ENCODE data around the gene NUP85.

NUP85 gene

DNA sequence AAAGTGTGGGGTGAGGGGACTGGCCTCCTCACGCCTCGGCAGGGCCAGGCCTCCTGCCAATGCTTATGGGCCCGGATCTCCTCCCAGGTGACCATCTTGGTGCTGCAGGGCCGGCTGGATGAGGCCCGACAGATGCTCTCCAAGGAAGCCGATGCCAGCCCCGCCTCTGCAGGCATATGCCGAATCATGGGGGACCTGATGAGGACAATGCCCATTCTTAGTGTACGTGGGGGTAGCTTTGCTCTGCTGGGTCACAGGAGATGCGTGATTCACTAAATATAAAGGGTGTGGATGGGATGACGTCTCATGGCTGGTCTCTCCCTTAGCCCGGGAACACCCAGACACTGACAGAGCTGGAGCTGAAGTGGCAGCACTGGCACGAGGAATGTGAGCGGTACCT is 19.5 kb downstream of the NUP85 start:
- Histone ChIP-seq H3K9me3 (no peaks in the 10 kb centered on the region), H3K27me3 (ENCODE audit: low read depth) (no peaks in the 10 kb centered on the region), H3K36me3 (replicated peaks) (peaks cover 67% of the 10 kb centered on the region), H3K4me3 (no peak overlapping the region), H3K4me1 (no peaks in the 10 kb centered on the region)
- no peak for DNase-seq (ENCODE audit: low spot score in 2 of 2)
- in situ Hi-C loops (cut with MboI; ENCODE audit: low sequenced_read_pairs): no loop called here

DNA sequence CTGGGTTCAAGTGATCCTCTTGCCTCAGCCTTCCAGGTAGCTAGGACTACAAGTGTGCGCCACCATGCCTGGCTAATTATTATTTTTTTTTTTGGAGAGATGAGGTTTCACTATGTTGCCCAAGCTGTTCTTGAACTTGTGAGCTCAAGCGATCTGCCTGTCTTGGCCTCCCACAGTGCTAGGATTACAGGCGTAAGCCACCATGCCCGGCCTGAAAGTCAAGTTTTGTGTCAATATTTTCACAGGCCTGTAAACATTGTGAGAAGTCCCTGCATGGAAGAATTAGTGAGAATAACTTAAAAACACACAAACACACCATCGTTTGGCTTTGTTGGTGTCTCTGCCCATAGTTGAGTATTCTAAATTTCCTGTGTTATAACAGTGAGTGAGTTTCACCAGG is 22.2 kb downstream of the NUP85 start:
- Histone ChIP-seq H3K9me3 (no peaks in the 10 kb centered on the region), H3K36me3 (replicated peaks) (peaks cover 76% of the 10 kb centered on the region), H3K4me1 (no peaks in the 10 kb centered on the region), H3K27me3 (ENCODE audit: low read depth) (no peaks in the 10 kb centered on the region), H3K4me3 (no peak overlapping the region)
- no peak for DNase-seq (ENCODE audit: low spot score in 2 of 2)
- in situ Hi-C loops (cut with MboI; ENCODE audit: low sequenced_read_pairs): no loop called here

DNA sequence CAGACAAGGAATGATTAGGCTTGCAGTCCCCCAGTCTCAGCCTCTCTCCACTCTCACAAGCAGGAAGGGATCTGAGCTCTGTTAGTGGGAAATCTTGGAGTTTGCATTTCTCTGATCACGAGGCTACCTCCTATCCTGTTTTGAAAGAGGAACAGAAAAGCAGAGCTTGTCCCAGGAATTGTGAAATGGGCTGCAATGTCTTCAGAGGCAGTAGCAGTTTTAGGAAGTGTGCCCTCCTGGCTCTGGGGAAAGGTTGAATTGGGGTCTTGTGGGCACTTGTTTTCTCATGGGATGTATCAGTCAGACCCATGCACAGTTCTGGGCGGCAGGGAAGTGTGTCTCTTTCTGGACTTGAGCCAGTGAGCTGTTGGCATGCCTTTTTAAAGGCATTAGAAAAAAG is 22.8 kb downstream of the NUP85 start:
- Histone ChIP-seq H3K9me3 (no peaks in the 10 kb centered on the region), H3K27me3 (ENCODE audit: low read depth) (no peaks in the 10 kb centered on the region), H3K4me3 (no peak overlapping the region), H3K36me3 (replicated peaks) (peaks cover 81% of the 10 kb centered on the region), H3K4me1 (no peaks in the 10 kb centered on the region)
- in situ Hi-C loops (cut with MboI; ENCODE audit: low sequenced_read_pairs): no loop called here
- no peak for DNase-seq (ENCODE audit: low spot score in 2 of 2)

DNA sequence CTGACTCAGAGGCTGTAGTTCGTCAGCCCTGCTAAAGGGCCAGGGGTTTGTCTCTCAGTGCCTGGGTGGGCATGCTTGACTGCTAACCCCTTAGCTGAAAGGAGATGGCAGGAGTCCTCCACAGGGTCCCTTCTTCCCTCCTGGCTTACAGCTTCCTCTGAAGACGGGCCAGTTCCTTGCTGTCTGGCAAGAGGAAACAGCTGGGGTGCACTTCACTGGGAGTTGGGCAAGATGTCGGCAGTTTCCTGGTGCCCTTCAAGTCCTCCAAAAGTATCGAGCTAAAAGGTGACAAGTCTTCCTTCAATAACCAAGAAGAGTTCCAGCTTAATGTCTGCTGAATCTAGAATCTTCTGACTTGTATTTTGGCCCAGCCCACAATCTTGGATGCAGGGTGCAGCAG is 23.4 kb downstream of the NUP85 start:
- Histone ChIP-seq H3K27me3 (ENCODE audit: low read depth) (no peaks in the 10 kb centered on the region), H3K4me1 (no peaks in the 10 kb centered on the region), H3K9me3 (no peaks in the 10 kb centered on the region), H3K36me3 (replicated peaks) (peaks cover 81% of the 10 kb centered on the region), H3K4me3 (no peak overlapping the region)
- in situ Hi-C loops (cut with MboI; ENCODE audit: low sequenced_read_pairs): no loop called here
- no peak for DNase-seq (ENCODE audit: low spot score in 2 of 2)

DNA sequence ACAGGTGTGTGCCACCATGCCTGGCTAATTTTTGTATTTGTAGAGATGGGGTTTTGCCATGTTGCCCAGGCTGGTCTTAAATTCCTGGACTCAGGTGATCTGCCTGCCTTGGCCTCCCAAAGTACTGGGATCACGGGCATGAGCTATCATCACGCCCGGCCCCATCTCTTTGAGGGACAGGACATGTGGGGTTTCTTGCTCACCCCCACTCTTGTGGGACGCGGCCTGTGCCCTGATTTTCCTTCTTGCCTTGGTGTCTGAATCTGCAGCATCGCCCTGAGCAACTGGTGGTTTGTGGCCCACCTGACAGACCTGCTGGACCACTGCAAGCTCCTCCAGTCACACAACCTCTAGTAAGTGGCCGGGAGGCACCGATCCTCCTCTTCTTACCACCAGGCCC is 25.6 kb downstream of the NUP85 start:
- no peaks in the 10 kb centered on the region for H3K4me1 ChIP-seq
- DNase-seq (ENCODE audit: low spot score in 2 of 2): no peak
- no peaks in the 10 kb centered on the region for H3K9me3 ChIP-seq
- H3K4me3 ChIP-seq: no peak overlapping the region
- in situ Hi-C loops (cut with MboI; ENCODE audit: low sequenced_read_pairs): no loop called here
- H3K27me3 ChIP-seq (ENCODE audit: low read depth): no peaks in the 10 kb centered on the region
- peaks cover 81% of the 10 kb centered on the region for H3K36me3 ChIP-seq (replicated peaks)

DNA sequence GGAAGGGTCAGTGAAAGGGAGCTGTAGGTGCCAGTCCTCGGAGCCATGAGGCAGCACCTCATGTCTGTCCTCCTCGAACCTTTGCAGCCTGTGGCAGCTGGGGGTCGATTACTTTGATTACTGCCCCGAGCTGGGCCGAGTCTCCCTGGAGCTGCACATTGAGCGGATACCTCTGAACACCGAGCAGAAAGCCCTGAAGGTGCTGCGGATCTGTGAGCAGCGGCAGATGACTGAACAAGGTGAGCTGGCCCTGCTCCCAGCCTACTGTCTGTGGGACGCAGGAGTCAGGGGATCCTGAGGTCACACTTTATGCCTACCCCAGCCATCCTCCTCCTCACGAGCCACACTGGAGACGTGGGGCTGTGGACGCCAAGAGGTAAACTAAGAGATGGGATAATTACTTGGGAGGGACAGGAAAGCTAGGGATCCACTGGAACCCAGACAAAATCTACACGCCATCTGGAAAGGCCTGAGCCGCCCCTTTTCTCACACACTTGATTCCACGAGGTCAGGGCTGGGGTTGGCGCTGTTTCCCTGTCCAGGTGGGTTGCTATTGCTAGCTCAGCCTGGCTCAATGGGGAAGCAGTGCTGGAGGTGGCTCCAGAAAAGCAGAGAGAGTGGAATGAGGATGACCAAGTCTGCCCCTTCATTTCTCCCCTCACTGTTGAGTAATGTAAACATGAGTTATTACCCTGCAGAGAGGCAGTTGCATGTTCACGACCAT is 26.4 kb downstream of the NUP85 start:
- no peaks in the 10 kb centered on the region for H3K9me3 ChIP-seq
- in situ Hi-C loops (cut with MboI; ENCODE audit: low sequenced_read_pairs): no loop called here

DNA sequence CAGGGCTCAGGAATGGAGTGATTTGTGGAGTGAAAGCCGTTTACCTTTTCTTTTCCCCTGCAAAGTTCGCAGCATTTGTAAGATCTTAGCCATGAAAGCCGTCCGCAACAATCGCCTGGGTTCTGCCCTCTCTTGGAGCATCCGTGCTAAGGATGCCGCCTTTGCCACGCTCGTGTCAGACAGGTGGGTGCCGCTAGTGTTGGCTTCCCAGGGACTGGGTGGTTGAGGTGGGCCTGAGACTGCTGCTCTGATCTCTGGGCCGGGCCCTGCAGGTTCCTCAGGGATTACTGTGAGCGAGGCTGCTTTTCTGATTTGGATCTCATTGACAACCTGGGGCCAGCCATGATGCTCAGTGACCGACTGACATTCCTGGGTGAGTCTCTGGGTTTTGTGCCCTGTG is 27.3 kb downstream of the NUP85 start:
- Histone ChIP-seq H3K4me3 (no peak overlapping the region), H3K27me3 (ENCODE audit: low read depth) (no peaks in the 10 kb centered on the region), H3K9me3 (no peaks in the 10 kb centered on the region), H3K36me3 (replicated peaks) (peaks cover 85% of the 10 kb centered on the region), H3K4me1 (no peaks in the 10 kb centered on the region)
- no peak for DNase-seq (ENCODE audit: low spot score in 2 of 2)
- in situ Hi-C loops (cut with MboI; ENCODE audit: low sequenced_read_pairs): no loop called here

More for the DNA sequence above, 26.4 kb downstream of the NUP85 start:
- Histone ChIP-seq H3K27me3 (ENCODE audit: low read depth) (no peaks in the 10 kb centered on the region), H3K4me1 (no peaks in the 10 kb centered on the region), H3K4me3 (no peak overlapping the region), H3K36me3 (replicated peaks) (peaks cover 81% of the 10 kb centered on the region)
- no peak for DNase-seq (ENCODE audit: low spot score in 2 of 2)

DNA sequence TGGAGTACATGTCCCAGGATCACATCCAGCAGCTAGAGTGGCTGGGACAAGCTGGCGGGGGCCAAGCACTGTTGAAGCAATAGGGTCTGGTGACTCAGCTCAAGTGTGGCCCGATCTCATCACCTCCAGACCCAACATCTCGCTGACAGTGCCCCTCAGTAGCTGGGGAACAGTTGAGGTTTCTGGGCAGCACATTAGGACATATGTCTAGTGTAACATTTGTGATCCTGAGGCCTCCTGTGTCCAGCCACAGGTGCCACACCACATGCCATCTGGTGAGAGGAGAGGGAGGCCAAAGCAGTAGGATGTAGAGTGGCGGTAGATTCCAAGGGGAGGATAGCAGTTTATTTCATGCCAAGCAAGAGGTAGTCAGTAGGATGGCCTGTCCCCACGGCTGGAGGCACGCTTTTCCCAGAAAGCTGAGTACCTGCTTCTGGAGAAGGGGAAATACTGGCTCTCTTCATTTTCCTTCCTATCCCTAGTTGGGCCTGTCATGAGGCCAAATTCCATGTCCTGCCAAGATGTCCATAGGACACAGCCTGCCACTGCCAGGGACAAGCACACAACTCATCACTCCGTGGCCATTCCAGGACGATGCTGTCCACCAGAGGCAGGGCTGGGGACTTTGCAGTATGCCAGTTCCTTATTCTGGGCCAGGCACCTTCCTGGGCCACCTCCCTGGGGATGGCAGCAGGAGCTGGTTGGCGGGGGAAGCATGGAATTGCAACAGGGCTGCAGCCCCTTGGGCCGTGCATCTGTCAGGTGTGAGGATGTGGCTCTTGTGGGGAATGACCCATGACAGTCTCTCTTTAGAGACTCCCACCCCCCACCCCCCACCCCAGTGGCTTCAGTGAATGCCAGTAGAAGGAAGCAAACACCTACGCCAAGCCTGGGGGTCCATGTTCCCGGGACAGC is 31.9 kb downstream of the NUP85 start:
- Histone ChIP-seq H3K9me3 (no peaks in the 10 kb centered on the region), H3K4me1 (no peaks in the 10 kb centered on the region), H3K4me3 (no peak overlapping the region), H3K27me3 (ENCODE audit: low read depth) (no peaks in the 10 kb centered on the region), H3K36me3 (replicated peaks) (peaks cover 88% of the 10 kb centered on the region)
- DNase-seq (ENCODE audit: low spot score in 2 of 2): no peak
- in situ Hi-C loops (cut with MboI; ENCODE audit: low sequenced_read_pairs): no loop called here

DNA sequence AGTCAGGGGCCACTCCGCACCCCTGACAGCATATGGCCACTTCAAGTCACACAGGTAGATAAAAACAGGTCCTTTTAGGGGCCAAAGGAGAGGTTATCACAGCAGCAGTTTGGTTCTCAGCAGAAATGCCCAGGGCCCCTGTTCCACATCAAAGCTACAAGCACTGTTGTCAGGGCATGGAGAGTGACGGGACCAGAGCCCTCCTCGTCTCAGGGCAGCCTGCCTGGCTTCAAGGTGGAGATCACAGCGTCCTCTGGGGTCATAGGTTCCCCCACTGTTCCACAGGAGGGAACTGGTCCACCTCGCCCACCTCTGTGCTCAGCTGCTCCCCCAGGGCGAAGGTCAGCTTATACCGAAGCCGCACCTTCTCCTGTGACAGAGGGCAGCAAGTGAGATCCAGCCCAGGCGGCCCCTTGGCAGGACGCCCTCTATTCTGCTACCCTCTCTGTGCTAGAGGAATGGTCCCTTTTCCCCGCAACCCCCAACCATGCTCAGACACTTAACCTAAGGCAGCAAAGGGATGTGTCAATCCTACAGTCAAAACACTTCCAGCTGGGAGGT is 32.6 kb downstream of the NUP85 start:
- H3K4me1 ChIP-seq: no peaks in the 10 kb centered on the region
- no peak overlapping the region for H3K4me3 ChIP-seq
- no peaks in the 10 kb centered on the region for H3K27me3 ChIP-seq (ENCODE audit: low read depth)
- H3K36me3 ChIP-seq (replicated peaks): peaks cover 88% of the 10 kb centered on the region
- no peaks in the 10 kb centered on the region for H3K9me3 ChIP-seq
- DNase-seq (ENCODE audit: low spot score in 2 of 2): no peak
- in situ Hi-C loops (cut with MboI; ENCODE audit: low sequenced_read_pairs): no loop called here

DNA sequence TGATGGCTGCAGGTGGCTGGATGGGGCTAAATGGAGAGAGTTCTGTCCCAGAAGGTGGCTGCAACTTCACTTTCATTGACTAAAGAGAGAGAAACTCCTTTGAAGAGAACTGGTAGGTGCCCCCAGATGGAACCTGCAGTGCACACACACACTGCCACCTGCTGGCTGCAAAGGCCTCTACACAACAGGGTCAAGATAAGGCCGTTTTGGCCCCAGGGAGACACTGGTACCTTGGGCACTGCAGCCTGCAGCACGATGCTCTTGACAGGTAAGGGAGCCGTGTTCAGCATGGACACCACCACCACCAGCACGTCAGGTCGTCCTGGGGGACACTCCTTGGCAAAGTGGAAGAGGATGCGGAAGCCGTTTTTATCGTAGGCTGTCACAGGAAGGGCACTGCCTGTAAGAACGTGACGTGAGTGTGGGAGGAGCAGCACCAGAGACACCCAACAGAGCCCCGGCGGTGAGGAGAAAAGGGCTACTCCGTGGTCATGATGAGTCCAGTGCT is 33.3 kb downstream of the NUP85 start:
- no peaks in the 10 kb centered on the region for H3K4me1 ChIP-seq
- H3K27me3 ChIP-seq (ENCODE audit: low read depth): no peaks in the 10 kb centered on the region
- peak; percentile 65 to 77 for DNase-seq (ENCODE audit: low spot score in 2 of 2)
- peaks cover 93% of the 10 kb centered on the region for H3K36me3 ChIP-seq (replicated peaks)
- in situ Hi-C loops (cut with MboI; ENCODE audit: low sequenced_read_pairs): no loop called here
- H3K9me3 ChIP-seq: no peaks in the 10 kb centered on the region
- H3K4me3 ChIP-seq: no peak overlapping the region

DNA sequence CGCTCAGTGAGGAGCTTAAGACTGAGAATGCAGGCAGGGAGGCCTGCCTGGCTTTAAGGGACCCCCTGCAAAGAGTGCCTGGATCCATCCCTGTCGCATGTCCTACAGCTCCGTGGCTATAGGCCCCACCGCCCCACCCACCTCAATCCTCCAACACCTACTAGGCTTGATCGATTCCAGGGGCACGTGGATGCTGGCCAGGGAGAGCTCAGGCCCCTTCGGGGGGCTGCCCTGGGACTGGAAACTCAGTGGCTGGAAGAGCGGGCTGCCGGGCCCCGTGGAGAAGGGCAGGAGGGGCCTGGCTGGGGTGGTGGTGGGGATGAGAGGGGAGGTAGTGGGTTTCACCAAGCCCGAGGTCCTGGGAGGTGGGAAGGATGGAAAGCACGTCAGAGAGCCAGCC is 33.7 kb downstream of the NUP85 start:
- H3K9me3 ChIP-seq: no peaks in the 10 kb centered on the region
- no peak overlapping the region for H3K4me3 ChIP-seq
- in situ Hi-C loops (cut with MboI; ENCODE audit: low sequenced_read_pairs): no loop called here

DNA sequence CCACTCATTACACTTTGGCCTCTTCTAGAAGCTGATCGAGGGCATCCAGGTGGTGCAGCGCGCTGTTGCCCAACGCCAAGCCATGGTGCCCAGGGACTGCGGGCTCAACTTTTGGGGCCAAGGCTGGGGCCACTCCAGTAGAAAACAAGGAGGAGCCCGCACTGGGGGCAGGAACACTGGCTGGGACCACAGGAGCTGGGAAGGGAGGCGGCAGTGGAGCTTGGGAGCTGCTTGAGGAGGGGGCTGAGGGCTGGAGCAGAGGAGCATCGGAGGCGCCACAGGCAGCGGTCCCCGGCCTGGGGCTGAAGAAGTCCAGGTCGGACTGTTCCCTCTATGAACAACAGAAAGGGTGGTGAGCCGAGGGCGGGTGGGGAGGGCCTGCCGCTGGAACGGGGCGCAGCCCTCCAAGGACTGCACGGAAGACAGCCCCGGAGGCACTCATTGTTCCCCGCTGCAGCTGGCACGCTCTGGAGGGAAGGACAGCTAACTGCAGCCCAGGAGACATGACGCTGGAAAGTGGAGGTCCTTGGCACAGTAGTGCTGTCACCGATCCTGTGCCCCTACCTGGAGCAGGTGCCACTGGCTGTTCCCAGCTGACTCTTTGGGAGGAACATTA is 34.4 kb downstream of the NUP85 start:
- in situ Hi-C loops (cut with MboI; ENCODE audit: low sequenced_read_pairs): no loop called here
- no peaks in the 10 kb centered on the region for H3K4me1 ChIP-seq
- no peaks in the 10 kb centered on the region for H3K27me3 ChIP-seq (ENCODE audit: low read depth)
- no peaks in the 10 kb centered on the region for H3K9me3 ChIP-seq
- DNase-seq (ENCODE audit: low spot score in 2 of 2): no peak
- H3K36me3 ChIP-seq (replicated peaks): peaks cover 96% of the 10 kb centered on the region
- no peak overlapping the region for H3K4me3 ChIP-seq

More for the DNA sequence above, 33.7 kb downstream of the NUP85 start:
- H3K27me3 ChIP-seq (ENCODE audit: low read depth): no peaks in the 10 kb centered on the region
- DNase-seq (ENCODE audit: low spot score in 2 of 2): no peak
- no peaks in the 10 kb centered on the region for H3K4me1 ChIP-seq
- peaks cover 96% of the 10 kb centered on the region for H3K36me3 ChIP-seq (replicated peaks)

DNA sequence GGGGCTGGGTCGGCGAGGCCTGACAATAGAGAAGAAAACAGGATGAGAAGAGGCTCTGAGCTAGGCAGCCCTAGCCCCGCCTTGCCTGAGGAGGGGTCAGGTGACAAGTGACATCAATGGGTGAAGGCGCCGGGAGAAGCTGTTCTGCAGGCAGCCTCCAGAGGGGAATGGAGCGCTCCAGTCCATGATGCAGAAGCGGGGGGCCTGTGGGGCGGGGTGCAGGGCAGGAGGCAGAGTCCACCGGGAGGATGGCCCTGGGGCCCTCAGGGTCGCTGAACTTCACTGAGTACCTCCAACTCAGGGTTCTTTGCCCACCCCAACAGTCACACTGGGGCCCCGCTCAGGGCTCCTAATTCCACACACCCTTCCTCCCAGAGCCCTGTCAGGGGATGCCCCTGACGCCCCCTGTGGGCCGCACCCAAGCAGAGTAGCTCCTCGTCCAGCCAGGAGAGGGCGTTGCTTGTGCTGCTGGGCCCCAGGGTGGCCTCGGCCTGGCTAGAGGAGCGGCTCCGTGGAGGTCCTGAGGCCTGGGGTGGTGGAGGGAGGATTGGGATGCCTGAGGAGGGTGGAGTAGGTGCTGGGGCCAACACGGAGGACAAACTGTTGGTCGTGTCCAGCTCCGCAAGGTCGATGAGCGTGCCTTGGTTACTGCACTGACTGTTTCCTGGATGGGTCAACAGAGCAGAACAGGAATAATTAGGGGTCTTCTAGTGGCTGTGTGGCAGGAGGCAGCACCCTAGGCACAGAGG is 35.1 kb downstream of the NUP85 start:
- Histone ChIP-seq H3K4me1 (no peaks in the 10 kb centered on the region), H3K36me3 (replicated peaks) (peaks cover 94% of the 10 kb centered on the region), H3K27me3 (ENCODE audit: low read depth) (no peaks in the 10 kb centered on the region), H3K4me3 (no peak overlapping the region), H3K9me3 (no peaks in the 10 kb centered on the region)
- DNase-seq (ENCODE audit: low spot score in 2 of 2): peak; percentile 26 to 77
- in situ Hi-C loops (cut with MboI; ENCODE audit: low sequenced_read_pairs): no loop called here
